ENCODE measurements around the gene FTSJ1.

Gene FTSJ1

DNA sequence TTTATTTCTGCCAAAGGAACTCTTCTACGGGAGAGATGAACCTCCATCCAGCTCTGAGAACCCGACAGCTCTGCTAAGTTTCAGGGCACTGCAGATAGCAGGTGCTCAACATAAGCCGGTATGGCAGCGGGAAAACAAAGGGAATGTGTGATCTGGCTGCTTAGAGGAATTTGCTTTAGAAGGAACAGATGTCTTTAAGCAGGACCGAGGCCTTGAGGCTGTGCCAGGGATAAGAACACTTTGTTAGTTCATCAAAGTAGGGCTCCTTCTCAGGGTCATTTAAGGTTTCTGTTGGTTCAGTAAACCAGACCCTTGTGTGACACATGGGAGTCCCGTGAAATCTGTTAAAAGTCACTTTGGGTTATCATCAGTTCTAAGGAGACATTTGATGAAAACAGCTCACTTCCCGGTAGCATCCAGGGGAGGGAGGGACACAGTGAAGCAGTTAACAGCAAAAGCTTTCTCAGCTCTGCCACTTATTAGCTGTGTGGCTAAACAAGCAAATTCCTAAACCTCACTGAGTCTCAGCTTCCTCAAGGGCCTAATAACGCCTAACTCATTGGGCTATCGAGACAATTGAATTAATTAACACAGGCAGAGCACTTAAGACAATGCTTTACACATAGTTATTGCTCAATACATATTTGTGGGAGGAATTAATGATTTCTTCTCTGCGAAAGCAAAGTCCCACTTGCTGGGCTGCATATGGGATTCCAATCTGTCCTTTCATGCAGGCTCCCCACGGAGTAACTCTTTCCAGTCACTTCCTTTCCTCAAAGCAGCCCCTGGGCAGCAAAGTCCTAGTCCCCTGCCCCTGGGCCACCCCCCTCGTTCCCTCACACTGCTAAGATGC is 2.9 kb upstream of the FTSJ1 start:
- no peak overlapping the region for H3K27ac ChIP-seq (ENCODE audit: low read depth, low read length)
- no peaks in the 10 kb centered on the region for H3K4me1 ChIP-seq (ENCODE audit: control insufficient read depth, insufficient read depth, low read length)
- H3K27me3 ChIP-seq (ENCODE audit: control insufficient read depth, insufficient read depth, low read length), result no peaks in the 10 kb centered on the region
- no peak overlapping the region for H3K9ac ChIP-seq (ENCODE audit: low read length)
- no peaks in the 10 kb centered on the region for H3K36me3 ChIP-seq (ENCODE audit: control insufficient read depth, insufficient read depth, low read length)
- H3K4me3 ChIP-seq (ENCODE audit: low read length), result no peak overlapping the region

DNA sequence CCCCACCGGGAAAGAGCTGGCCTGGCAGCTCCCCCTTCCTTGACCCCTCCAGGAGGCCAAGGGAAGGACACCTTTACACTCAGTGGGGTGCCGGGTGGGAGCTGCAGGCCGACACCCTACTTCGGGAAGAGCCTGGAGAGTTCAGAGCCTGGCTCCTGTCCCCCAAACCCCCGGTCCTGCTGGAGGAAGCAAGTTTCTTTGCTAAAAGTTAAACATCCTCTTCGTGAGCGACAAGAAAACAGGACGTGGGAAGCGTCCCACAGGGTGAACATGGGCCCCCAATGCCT is 2.4 kb upstream of the FTSJ1 start:
- Histone ChIP-seq H3K9ac (ENCODE audit: low read length) (no peak overlapping the region), H3K4me1 (ENCODE audit: control insufficient read depth, insufficient read depth, low read length) (no peaks in the 10 kb centered on the region), H3K36me3 (ENCODE audit: control insufficient read depth, insufficient read depth, low read length) (no peaks in the 10 kb centered on the region), H3K27ac (ENCODE audit: low read depth, low read length) (no peak overlapping the region), H3K27me3 (ENCODE audit: control insufficient read depth, insufficient read depth, low read length) (no peaks in the 10 kb centered on the region), H3K4me3 (ENCODE audit: low read length) (no peak overlapping the region)

DNA sequence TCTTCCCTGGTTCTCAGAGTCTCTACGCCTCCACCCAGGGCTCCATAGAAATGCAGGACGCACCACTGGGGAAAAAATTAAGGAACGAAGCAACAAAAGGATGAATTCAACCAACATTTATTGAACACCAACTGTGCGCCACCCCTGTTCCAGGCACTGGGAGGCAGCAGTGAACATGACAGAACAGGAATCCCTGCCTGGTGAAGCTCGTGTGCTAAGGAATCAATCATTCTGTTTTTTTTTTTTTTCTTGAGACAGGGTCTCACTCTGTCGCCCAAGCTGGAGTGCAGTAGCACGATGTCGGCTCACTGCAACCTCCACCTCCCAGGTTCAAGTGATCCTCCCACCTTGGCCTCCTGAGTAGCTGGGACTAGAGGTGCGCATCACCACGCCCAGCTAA is 1.9 kb upstream of the FTSJ1 start:
- no peak overlapping the region for H3K9ac ChIP-seq (ENCODE audit: low read length)
- H3K4me3 ChIP-seq (ENCODE audit: low read length), result no peak overlapping the region
- H3K4me1 ChIP-seq (ENCODE audit: control insufficient read depth, insufficient read depth, low read length), result no peaks in the 10 kb centered on the region
- no peaks in the 10 kb centered on the region for H3K27me3 ChIP-seq (ENCODE audit: control insufficient read depth, insufficient read depth, low read length)
- H3K36me3 ChIP-seq (ENCODE audit: control insufficient read depth, insufficient read depth, low read length), result no peaks in the 10 kb centered on the region
- no peak overlapping the region for H3K27ac ChIP-seq (ENCODE audit: low read depth, low read length)

GRCh38 chrX:48474581-48474980 is 1.4 kb upstream of the FTSJ1 start:
- H3K9ac ChIP-seq (ENCODE audit: low read length), result no peak overlapping the region
- no peaks in the 10 kb centered on the region for H3K27me3 ChIP-seq (ENCODE audit: control insufficient read depth, insufficient read depth, low read length)
- H3K4me3 ChIP-seq (ENCODE audit: low read length), result no peak overlapping the region
- H3K36me3 ChIP-seq (ENCODE audit: control insufficient read depth, insufficient read depth, low read length), result no peaks in the 10 kb centered on the region
- H3K27ac ChIP-seq (ENCODE audit: low read depth, low read length), result no peak overlapping the region
- no peaks in the 10 kb centered on the region for H3K4me1 ChIP-seq (ENCODE audit: control insufficient read depth, insufficient read depth, low read length)

DNA sequence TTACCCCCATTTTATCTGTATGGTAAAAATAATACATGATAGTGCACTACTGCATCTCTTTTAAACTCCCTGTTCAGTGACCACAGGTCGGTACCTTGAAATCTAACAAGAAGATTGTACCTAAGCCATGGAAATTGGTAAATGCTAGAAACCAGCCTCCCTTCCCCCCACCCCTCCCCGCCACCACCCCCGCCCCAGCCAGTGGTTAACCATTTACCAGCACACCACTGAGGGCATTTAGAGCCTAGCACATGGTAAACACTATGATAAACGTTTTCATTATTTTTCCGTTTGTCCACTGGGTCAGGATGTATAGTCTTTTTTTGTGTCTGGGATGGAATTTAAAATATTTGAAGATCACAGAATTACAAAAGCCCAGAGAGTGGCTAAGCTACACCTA is 703 bp upstream of the FTSJ1 start:
- peak overlapping the region; percentile 77 for H3K27ac ChIP-seq (ENCODE audit: low read depth, low read length)
- no peak overlapping the region for H3K9ac ChIP-seq (ENCODE audit: low read length)
- no peaks in the 10 kb centered on the region for H3K36me3 ChIP-seq (ENCODE audit: control insufficient read depth, insufficient read depth, low read length)
- no peaks in the 10 kb centered on the region for H3K4me1 ChIP-seq (ENCODE audit: control insufficient read depth, insufficient read depth, low read length)
- H3K4me3 ChIP-seq (ENCODE audit: low read length), result peak overlapping the region; percentile 52
- no peaks in the 10 kb centered on the region for H3K27me3 ChIP-seq (ENCODE audit: control insufficient read depth, insufficient read depth, low read length)

GRCh38 chrX:48476919-48477318 is 920 bp downstream of the FTSJ1 start:
- H3K4me3 ChIP-seq (ENCODE audit: low read length), result peak overlapping the region; percentile 52
- no peaks in the 10 kb centered on the region for H3K36me3 ChIP-seq (ENCODE audit: control insufficient read depth, insufficient read depth, low read length)
- no peaks in the 10 kb centered on the region for H3K27me3 ChIP-seq (ENCODE audit: control insufficient read depth, insufficient read depth, low read length)
- H3K27ac ChIP-seq (ENCODE audit: low read depth, low read length), result no peak overlapping the region
- H3K4me1 ChIP-seq (ENCODE audit: control insufficient read depth, insufficient read depth, low read length), result no peaks in the 10 kb centered on the region
- no peak overlapping the region for H3K9ac ChIP-seq (ENCODE audit: low read length)

GRCh38 chrX:48477960-48478755 is 2.2 kb downstream of the FTSJ1 start:
- Histone ChIP-seq H3K9ac (ENCODE audit: low read length) (no peak overlapping the region), H3K4me3 (ENCODE audit: low read length) (no peak overlapping the region), H3K27ac (ENCODE audit: low read depth, low read length) (no peak overlapping the region), H3K4me1 (ENCODE audit: control insufficient read depth, insufficient read depth, low read length) (no peaks in the 10 kb centered on the region), H3K27me3 (ENCODE audit: control insufficient read depth, insufficient read depth, low read length) (no peaks in the 10 kb centered on the region), H3K36me3 (ENCODE audit: control insufficient read depth, insufficient read depth, low read length) (peaks cover 3% of the 10 kb centered on the region)

GRCh38 chrX:48478806-48479205 is 2.8 kb downstream of the FTSJ1 start:
- no peak overlapping the region for H3K27ac ChIP-seq (ENCODE audit: low read depth, low read length)
- H3K9ac ChIP-seq (ENCODE audit: low read length), result no peak overlapping the region
- peaks cover 3% of the 10 kb centered on the region for H3K36me3 ChIP-seq (ENCODE audit: control insufficient read depth, insufficient read depth, low read length)
- no peaks in the 10 kb centered on the region for H3K4me1 ChIP-seq (ENCODE audit: control insufficient read depth, insufficient read depth, low read length)
- H3K27me3 ChIP-seq (ENCODE audit: control insufficient read depth, insufficient read depth, low read length), result no peaks in the 10 kb centered on the region
- no peak overlapping the region for H3K4me3 ChIP-seq (ENCODE audit: low read length)

DNA sequence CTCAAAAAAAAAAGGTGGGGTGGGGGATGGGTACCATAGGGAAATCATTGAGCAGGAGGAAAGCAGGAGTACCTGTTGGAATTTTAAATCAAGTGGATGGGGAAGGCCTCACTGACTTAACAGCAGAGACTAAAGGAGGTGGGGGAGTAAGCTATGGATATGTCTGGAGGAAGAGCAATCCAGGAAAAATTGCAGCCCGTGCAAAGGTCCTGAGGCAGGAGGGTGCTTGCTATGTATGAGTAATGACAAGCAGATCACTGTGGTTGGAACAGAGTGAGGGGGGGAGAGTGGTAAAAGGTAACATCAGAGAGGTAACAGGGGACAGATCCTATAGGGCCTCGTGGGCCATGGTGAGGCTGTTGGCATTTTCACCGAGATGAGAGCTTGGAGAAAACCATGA is 4.1 kb downstream of the FTSJ1 start:
- Histone ChIP-seq H3K36me3 (ENCODE audit: control insufficient read depth, insufficient read depth, low read length) (peaks cover 3% of the 10 kb centered on the region), H3K9ac (ENCODE audit: low read length) (no peak overlapping the region), H3K4me3 (ENCODE audit: low read length) (no peak overlapping the region), H3K27me3 (ENCODE audit: control insufficient read depth, insufficient read depth, low read length) (no peaks in the 10 kb centered on the region), H3K27ac (ENCODE audit: low read depth, low read length) (no peak overlapping the region), H3K4me1 (ENCODE audit: control insufficient read depth, insufficient read depth, low read length) (no peaks in the 10 kb centered on the region)

DNA sequence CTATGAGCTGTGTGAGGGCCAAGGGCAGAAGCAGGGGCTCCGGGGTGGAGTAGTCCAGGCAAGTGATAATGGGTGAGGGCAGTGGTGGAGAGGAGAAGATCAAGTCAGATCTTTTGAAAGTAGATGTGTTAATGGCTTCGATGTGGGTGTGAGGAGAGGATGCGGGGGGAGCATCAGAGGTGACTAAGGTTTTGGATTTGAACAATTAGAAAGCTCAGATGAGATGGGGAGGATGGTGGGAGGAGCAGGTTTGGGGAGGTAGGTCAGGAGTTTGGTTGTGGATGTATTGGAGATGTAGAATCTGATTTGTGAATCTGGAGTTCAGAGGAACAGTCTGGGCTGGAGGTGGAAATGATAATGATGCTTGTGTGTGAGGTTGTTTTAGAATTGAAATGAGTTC is 4.6 kb downstream of the FTSJ1 start:
- H3K4me1 ChIP-seq (ENCODE audit: control insufficient read depth, insufficient read depth, low read length), result no peaks in the 10 kb centered on the region
- no peaks in the 10 kb centered on the region for H3K27me3 ChIP-seq (ENCODE audit: control insufficient read depth, insufficient read depth, low read length)
- H3K27ac ChIP-seq (ENCODE audit: low read depth, low read length), result no peak overlapping the region
- peaks cover 3% of the 10 kb centered on the region for H3K36me3 ChIP-seq (ENCODE audit: control insufficient read depth, insufficient read depth, low read length)
- H3K4me3 ChIP-seq (ENCODE audit: low read length), result no peak overlapping the region
- no peak overlapping the region for H3K9ac ChIP-seq (ENCODE audit: low read length)

- Histone ChIP-seq H3K27me3 (ENCODE audit: control insufficient read depth, insufficient read depth, low read length) (no peaks in the 10 kb centered on the region), H3K9ac (ENCODE audit: low read length) (no peak overlapping the region), H3K36me3 (ENCODE audit: control insufficient read depth, insufficient read depth, low read length) (peaks cover 3% of the 10 kb centered on the region), H3K4me3 (ENCODE audit: low read length) (no peak overlapping the region), H3K4me1 (ENCODE audit: control insufficient read depth, insufficient read depth, low read length) (no peaks in the 10 kb centered on the region), H3K27ac (ENCODE audit: low read depth, low read length) (no peak overlapping the region)
Measured at GRCh38 chrX:48482526-48482925, 6.5 kb downstream of the FTSJ1 start.

DNA sequence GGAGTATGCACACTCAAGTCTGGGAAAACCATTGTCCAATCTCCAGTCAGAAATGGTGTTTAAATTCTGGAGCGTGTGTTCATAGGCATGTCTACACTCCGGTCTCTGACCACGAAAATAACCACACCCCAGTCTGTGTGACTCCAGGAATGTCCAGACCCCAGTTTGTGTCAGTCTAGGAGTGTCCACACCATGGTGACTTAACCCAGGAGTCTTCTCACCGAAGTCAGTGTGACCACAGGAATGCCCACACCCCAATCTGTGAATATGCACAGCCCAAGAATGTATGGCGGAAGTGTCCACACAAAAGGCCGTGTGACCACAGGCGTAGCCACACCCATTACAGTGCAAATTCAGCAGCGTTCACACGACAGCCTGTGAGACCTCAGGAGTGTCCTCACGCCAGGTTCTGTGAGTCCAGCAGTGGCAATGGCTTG is 11.4 kb downstream of the FTSJ1 start:
- no peaks in the 10 kb centered on the region for H3K27me3 ChIP-seq (ENCODE audit: control insufficient read depth, insufficient read depth, low read length)
- no peak overlapping the region for H3K4me3 ChIP-seq (ENCODE audit: low read length)
- H3K9ac ChIP-seq (ENCODE audit: low read length), result no peak overlapping the region
- no peaks in the 10 kb centered on the region for H3K36me3 ChIP-seq (ENCODE audit: control insufficient read depth, insufficient read depth, low read length)
- H3K27ac ChIP-seq (ENCODE audit: low read depth, low read length), result no peak overlapping the region
- H3K4me1 ChIP-seq (ENCODE audit: control insufficient read depth, insufficient read depth, low read length), result no peaks in the 10 kb centered on the region

DNA sequence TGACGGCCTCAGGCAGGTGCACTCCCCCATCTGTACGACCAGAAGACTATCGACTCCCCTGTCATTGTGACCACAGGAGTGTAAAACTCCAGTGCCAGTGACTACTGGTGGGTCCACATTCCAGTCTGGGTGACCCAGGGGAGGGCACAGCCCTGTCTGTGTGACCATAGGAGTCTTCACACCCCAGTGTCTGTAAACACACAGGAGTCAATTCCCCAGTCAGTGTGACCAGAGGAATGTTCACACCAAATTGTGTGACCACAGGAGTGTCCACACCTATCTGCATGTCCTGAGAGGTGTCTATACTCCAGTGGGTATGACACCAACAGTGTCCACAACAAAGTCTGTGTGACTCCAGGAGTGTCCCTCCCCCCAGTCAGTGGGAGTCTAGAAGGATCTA is 12.0 kb downstream of the FTSJ1 start:
- Histone ChIP-seq H3K36me3 (ENCODE audit: control insufficient read depth, insufficient read depth, low read length) (no peaks in the 10 kb centered on the region), H3K27ac (ENCODE audit: low read depth, low read length) (no peak overlapping the region), H3K4me1 (ENCODE audit: control insufficient read depth, insufficient read depth, low read length) (no peaks in the 10 kb centered on the region), H3K4me3 (ENCODE audit: low read length) (no peak overlapping the region), H3K9ac (ENCODE audit: low read length) (no peak overlapping the region), H3K27me3 (ENCODE audit: control insufficient read depth, insufficient read depth, low read length) (no peaks in the 10 kb centered on the region)
